ENCODE data around the gene NPB. TPM values are rescaled to one million over a fixed set of nuclear protein-coding genes. Genes with fewer than 3 reads are reported as not detected.

Gene NPB
- total and polyA plus RNA-seq, 2 of the 8 experiments (the other 6 are each of a cell fraction or from before 2014, with no cell fraction given), result 1.5 to 2.5 TPM

DNA sequence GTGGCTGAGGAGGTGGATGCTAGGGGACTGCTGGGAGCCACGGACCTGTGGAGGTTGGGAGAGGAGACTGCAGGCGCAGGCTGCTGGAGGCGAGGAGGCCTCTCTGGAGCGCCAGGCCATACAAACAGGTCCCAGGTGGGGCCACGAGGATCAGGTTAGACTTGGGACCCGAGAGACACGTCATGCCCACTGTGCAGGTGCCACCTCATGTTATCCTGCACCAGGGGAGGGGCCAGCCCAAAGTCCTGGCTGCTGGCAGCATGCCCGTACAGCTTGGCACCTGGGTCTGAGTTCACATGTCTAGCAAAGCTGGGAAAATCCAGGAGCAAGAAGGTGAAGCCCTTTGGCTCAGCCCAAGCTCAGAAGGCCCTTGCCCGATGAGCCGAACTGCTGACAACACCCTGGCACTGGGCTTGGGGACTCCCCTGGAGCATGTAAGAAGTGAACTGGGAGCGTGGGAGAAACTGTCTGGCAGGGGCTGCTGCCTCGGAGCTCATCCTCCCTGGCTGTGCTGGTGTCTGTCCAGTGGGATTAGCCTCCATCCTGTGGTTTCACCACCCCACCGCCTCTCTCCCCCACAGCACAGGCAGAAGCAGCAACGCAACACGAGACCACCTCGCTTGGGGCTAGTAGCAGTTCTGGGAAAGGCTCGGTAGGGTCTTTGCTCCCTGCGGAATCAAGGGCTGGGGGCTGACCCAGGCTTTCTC is 36.2 kb upstream of the NPB start:
- Histone ChIP-seq H3K14ac (ENCODE audit: insufficient read length) (no peak overlapping the region), H4K20me1 (replicated peaks in 1 of 2; ENCODE audit: control insufficient read depth in 1 of 2, insufficient read depth in 2 of 2, low read length in 2 of 2) (peaks cover 11 to 48% of the 10 kb centered on the region in 2 experiments), H3K79me1 (ENCODE audit: low read depth, low read length) (peaks cover 3% of the 10 kb centered on the region), H4K5ac (ENCODE audit: insufficient read length, low read depth, low read length) (no peak overlapping the region), H2AFZ (ENCODE audit: low read length) (no peak overlapping the region), H3K4ac (replicated peaks; ENCODE audit: insufficient read length, low read depth, low read length) (no peak overlapping the region), H2BK12ac (ENCODE audit: low read depth, low read length) (no peak overlapping the region), H2BK20ac (ENCODE audit: low read length) (no peak overlapping the region), H3K56ac (replicated peaks; ENCODE audit: insufficient read length, low read depth, low read length) (no peak overlapping the region), H4K8ac (ENCODE audit: extremely low read depth, insufficient read depth, low read length) (no peak overlapping the region; the same call in 1 of the 2 replicates), H2BK15ac (ENCODE audit: low read length) (no peak overlapping the region), H4K91ac (replicated peaks; ENCODE audit: insufficient read length, low read length) (no peak overlapping the region), H2AK5ac (ENCODE audit: low read depth, low read length) (no peak overlapping the region), H3K27ac (ENCODE audit: low read depth, low read length) (no peak overlapping the region), H3K4me1 (replicated peaks in 1 of 4; ENCODE audit: control insufficient read depth in 3 of 4, insufficient read depth in 4 of 4, low read length in 3 of 4) (peaks cover 0 to 28% (median 21%) of the 10 kb centered on the region in 4 experiments; a peak in 5 of 7 replicates), H3K9me3 (ENCODE audit: insufficient read depth in 2 of 2, low read depth in 1 of 2, low read length in 1 of 2) (no peaks in the 10 kb centered on the region), H2BK5ac (ENCODE audit: low read depth, low read length) (no peak overlapping the region), H3K4me2 (ENCODE audit: insufficient read depth in 1 of 2, low read depth in 2 of 2, low read length in 2 of 2) (no peak overlapping the region), H3K9ac (replicated peaks in 1 of 4; ENCODE audit: extremely low read depth in 1 of 4, low read depth in 3 of 4, low read length in 3 of 4) (no peak overlapping the region), H3K23me2 (ENCODE audit: low read depth, low read length) (peaks cover 7% of the 10 kb centered on the region; the same call in 1 of the 2 replicates), H3K36me3 (ENCODE audit: control insufficient read depth in 2 of 4, insufficient read depth in 4 of 4, low read length in 3 of 4) (peaks cover 2 to 29% (median 9%) of the 10 kb centered on the region in 4 experiments; a peak in 4 of 8 replicates), H3K79me2 (ENCODE audit: control insufficient read depth in 1 of 2, insufficient read depth in 2 of 2, low read length in 2 of 2) (peaks cover 0 to 32% of the 10 kb centered on the region in 2 experiments; a peak in 3 of 4 replicates), H3K23ac (ENCODE audit: insufficient read length) (no peak overlapping the region), H3K27me3 (replicated peaks in 1 of 4; ENCODE audit: control insufficient read depth in 3 of 4, extremely low read depth in 1 of 4, insufficient read depth in 3 of 4, low read length in 3 of 4) (no peaks in the 10 kb centered on the region), H2BK120ac (replicated peaks; ENCODE audit: low read depth, low read length) (no peak overlapping the region), H3K18ac (ENCODE audit: extremely low read depth, low read length) (no peak overlapping the region), H3K4me3 (ENCODE audit: extremely low read depth in 1 of 4, insufficient read depth in 2 of 4, low read depth in 3 of 4, low read length in 4 of 4) (no peak overlapping the region)
- ChIA-PET POLR2A (ENCODE audit: partially characterized antibody) (interaction anchor here (0.8 to 6.6 kb wide), 26 partner anchors 8 to 238 kb away, joined by 3 to 36 read pairs (median 4); partner anchors contain the start of genes CENPX, MCRIP1, MRPL12 and PCYT2), CTCF (ENCODE audit: partially characterized antibody) (interaction anchor here (0.6 to 1.8 kb wide), 9 partner anchors 10 to 171 kb away, joined by 3 to 5 read pairs (median 3); partner anchors contain the start of gene MCRIP1)
- WGBS, 2 experiments (ENCODE audit: extremely low coverage in 1 of 2, insufficient coverage in 1 of 2, insufficient read length in 1 of 2, insufficient replicate concordance in 2 of 2, low coverage in 1 of 2, low lambda C conversion rate in 2 of 2, missing lambda C conversion rate in 1 of 2), result 89% methylated on average over 17 of the region's 18 CpGs; no CpG with 5 or more reads in 1 of the 2 experiments
- DNase-seq (ENCODE audit: low read depth in 1 of 2, low spot score in 2 of 2) (no peak), FAIRE-seq (no peak)
- TF ChIP-seq PHF8 (conservative IDR thresholded peaks at IDR 0.05; ENCODE audit: low read depth, low read length) (no peak), POLR2A (IDR thresholded peaks at IDR 0.05; ENCODE audit: control extremely low read depth in 1 of 2, low read depth in 2 of 2, low read length in 2 of 2) (peak in 1 of 2 experiments; percentile 43; a peak in 1 of 3 replicates)
